Activated naive CD8-positive, alpha-beta T cell treated with anti-CD3 and anti-CD28 coated beads, Interleukin-2, amount 10 ng/mL, durations not matched to agents 7 days and 5 days (primary cell): Measurements from ENCODE around the gene HSD17B8. TPM values are rescaled to one million over a fixed set of nuclear protein-coding genes. Genes with fewer than 3 reads are reported as not detected.

Experiments
- ATAC-seq: fragments of 150-1000 bp; cut with Tn5 transposase; one replicate; pipeline ENCODE4 v1.10.0; 2021; ENCODE audit warnings: low read depth, moderate library complexity
- POLR2A ChIA-PET: fragments of 350-600 bp; sonication (Branson Sonifier 250); formaldehyde crosslinking; loops from one replicate; lab custom pipeline; 2021; ENCODE audit warnings: antibody characterized with exemption; lab: Charles Lee
- DNase-seq: peaks from one replicate; pipeline ENCODE4 v3.0.0; 2021
- H3K27ac Mint-ChIP-seq: one replicate; pipeline ENCODE4 v1.8.0; 2022; ENCODE audit warnings: mild to moderate bottlenecking, mixed read lengths
- H3K27me3 Mint-ChIP-seq: one replicate; pipeline ENCODE4 v1.8.0; 2022; ENCODE audit warnings: mild to moderate bottlenecking, moderate library complexity, mixed read lengths
- H3K36me3 Mint-ChIP-seq: one replicate; pipeline ENCODE4 v1.8.0; 2021; ENCODE audit warnings: mild to moderate bottlenecking, mixed read lengths
- H3K4me1 Mint-ChIP-seq: one replicate; pipeline ENCODE4 v1.8.0; 2021; ENCODE audit warnings: mixed read lengths
- H3K4me3 Mint-ChIP-seq: one replicate; pipeline ENCODE4 v1.8.0; 2022; ENCODE audit warnings: mild to moderate bottlenecking, moderate library complexity, mixed read lengths
- H3K9me3 Mint-ChIP-seq: one replicate; pipeline ENCODE4 v1.8.0; 2021; ENCODE audit warnings: mixed read lengths
- total RNA-seq, 2 experiments: library from RNA; stranded (reverse); gene quantifications; one replicate each; pipeline ENCODE4 v1.2.3, GENCODE V29; 2021

Gene HSD17B8
- total RNA-seq, result 10 to 100 TPM; 21.1 to 21.8 TPM

DNA sequence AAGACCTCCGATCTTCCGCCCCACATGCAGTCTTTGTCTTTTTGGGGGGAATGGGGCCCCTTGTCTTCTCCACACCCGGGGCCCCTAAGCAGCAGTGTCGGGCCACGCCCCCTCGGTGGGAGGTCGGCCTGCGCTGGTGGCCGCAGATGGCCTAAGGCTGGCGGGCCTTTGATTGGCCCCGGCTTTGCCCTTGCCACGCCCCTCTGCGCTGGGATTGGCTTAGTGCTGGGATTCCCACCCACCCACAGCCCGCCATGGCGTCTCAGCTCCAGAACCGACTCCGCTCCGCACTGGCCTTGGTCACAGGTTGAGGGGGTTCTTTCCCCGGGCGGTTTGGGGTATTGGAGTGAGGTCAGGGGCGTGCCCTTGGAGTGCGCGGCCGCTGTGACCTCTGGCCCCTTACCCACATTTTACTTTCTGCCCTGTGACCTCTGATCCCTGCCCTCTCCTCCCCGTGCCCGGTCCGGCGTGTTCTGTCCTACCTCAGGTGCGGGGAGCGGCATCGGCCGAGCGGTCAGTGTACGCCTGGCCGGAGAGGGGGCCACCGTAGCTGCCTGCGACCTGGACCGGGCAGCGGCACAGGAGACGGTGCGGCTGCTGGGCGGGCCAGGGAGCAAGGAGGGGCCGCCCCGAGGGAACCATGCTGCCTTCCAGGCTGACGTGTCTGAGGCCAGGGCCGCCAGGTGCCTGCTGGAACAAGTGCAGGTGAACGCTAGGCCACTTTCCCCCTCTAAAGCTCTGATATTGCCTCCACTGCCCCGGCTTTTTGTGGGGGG is at the start of gene HSD17B8:
TSS of gene HSD17B8 (plus strand) at position 241 of the 776 bp plus-strand sequence. CDS start at position 255, 14 bp downstream.
- Mint-ChIP-seq H3K27me3 (no peaks in the 10 kb centered on the region), H3K4me3 (peak within 1 kb of the TSS; percentile 97), H3K9me3 (no peaks in the 10 kb centered on the region), H3K36me3 (peaks cover 24% of the 10 kb centered on the region), H3K4me1 (peaks cover 44% of the 10 kb centered on the region), H3K27ac (peak within 1 kb of the TSS; percentile 93)
- peak; percentile 91 for DNase-seq
- POLR2A ChIA-PET, result interaction anchor here (0.6 to 1.7 kb wide), 7 partner anchors 21 to 189 kb away, joined by 3 to 15 read pairs (median 5); partner anchors contain the start of genes B3GALT4, RPS18 and VPS52
- peak; percentile 65 for ATAC-seq

DNA sequence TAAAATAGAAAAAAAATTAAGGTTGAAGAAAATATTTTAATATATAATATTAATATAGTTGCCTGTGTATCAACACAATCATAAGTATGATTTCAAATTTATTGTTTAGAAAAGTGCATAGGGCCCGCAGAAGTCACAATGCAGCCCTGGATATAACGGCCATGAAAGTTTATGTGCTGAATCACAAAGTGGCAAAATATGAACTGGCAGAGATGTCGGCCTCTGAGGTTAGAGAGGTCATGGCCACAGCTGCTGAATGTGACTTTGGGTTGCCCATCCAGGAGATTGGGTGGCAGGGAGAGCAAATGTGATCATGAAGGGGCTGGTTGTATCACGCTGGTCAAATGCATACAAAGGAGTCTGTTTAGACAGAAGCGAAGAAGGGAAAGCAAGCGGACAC is 47.9 kb upstream of the HSD17B8 start:
- Mint-ChIP-seq H3K27ac (no peak overlapping the region), H3K4me3 (no peak overlapping the region), H3K27me3 (peaks cover 15% of the 10 kb centered on the region), H3K9me3 (peaks cover 8% of the 10 kb centered on the region), H3K36me3 (peaks cover 2% of the 10 kb centered on the region), H3K4me1 (peaks cover 4% of the 10 kb centered on the region)
- ATAC-seq (no peak), DNase-seq (no peak)
- POLR2A ChIA-PET, result interaction anchor here (0.8 to 1.5 kb wide), 2 partner anchors 92 to 93 kb away, joined by 3 to 4 read pairs; no protein-coding TSS in a partner anchor

DNA sequence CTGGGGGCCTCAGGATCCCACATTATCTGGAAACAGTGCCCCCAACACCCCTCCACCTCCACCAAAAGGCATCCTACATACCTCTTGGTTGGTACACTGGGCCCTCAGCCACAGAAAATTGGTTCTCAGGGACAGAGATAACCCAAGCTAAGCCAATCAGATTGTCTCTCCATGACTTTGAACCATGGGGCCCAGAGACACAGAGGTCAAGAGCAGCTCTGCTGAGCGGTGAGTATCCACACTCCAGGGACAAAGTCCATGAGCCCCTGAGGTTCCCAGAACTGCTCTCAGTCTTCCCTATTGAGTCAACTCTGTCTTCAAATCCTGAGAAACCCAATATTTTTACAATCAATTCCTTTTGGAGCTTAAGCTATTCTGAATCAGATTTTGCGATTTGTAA is 47.5 kb upstream of the HSD17B8 start:
- peaks cover 5% of the 10 kb centered on the region for H3K9me3 Mint-ChIP-seq
- peaks cover 11% of the 10 kb centered on the region for H3K27me3 Mint-ChIP-seq
- DNase-seq, result no peak
- H3K36me3 Mint-ChIP-seq, result no peaks in the 10 kb centered on the region
- H3K4me1 Mint-ChIP-seq, result peaks cover 4% of the 10 kb centered on the region
- POLR2A ChIA-PET, result interaction anchor here (0.8 to 1.5 kb wide), 3 partner anchors 52 to 93 kb away, joined by 3 to 4 read pairs (median 3); no protein-coding TSS in a partner anchor
- ATAC-seq, result no peak
- H3K4me3 Mint-ChIP-seq, result no peak overlapping the region
- H3K27ac Mint-ChIP-seq, result no peak overlapping the region

DNA sequence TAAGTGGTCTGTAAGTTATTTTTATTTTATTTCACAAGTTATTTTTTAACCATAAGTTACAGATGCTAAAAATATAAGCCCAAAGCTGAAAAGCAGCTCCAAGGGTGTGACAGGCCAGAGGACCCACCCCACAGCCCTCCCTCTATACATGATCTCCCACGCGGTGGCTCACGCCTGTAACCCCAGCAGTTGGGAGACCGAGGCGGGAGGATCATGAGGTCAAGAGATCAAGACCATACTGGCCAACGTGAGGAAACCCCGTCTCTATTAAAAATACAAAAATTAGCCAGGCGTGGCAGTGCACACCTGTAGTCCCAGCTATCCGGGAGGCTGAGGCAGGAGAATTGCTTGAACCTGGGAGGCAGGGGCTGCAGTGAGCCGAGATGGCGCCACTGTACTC is 44.4 kb upstream of the HSD17B8 start:
- no peak for DNase-seq
- H3K9me3 Mint-ChIP-seq, result no peaks in the 10 kb centered on the region
- peaks cover 4% of the 10 kb centered on the region for H3K4me1 Mint-ChIP-seq
- H3K36me3 Mint-ChIP-seq, result no peaks in the 10 kb centered on the region
- H3K4me3 Mint-ChIP-seq, result no peak overlapping the region
- H3K27me3 Mint-ChIP-seq, result peaks cover 5% of the 10 kb centered on the region
- H3K27ac Mint-ChIP-seq, result no peak overlapping the region
- ATAC-seq, result no peak
- POLR2A ChIA-PET, result interaction anchor here (1.5 kb wide), 1 partner anchor 38 kb away, joined by 3 read pairs; no protein-coding TSS in a partner anchor

DNA sequence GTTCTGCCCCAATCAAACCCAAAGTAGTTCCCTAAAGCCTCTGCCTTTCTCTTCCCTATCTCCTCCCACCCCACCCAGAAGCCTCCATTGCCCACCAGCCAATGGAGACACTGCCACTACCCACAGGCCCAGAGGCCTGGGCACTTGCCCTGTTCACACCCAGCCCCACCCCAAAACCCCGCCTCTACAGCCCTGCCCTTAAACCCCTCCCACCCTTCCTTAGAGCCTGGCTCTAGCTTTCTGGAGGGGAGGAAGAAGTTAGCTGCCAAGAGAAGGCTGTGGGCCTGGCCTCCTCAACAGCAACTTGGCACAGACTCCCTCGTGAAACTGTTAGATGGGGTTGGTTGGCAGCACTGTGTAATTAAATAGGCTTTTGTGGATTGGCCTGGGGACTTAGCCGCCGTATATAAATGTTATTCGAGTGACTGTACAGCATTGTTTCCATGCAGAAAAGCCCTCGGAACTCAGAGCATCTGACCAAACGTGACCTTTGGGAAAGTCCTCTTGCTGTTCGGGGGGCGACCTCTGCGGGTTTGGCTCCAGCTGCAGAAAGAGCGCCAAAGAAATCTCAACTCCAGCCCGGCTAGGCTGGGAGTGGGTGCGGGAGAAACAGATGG is 43.6 kb upstream of the HSD17B8 start:
- Mint-ChIP-seq H3K4me1 (peaks cover 4% of the 10 kb centered on the region), H3K36me3 (no peaks in the 10 kb centered on the region), H3K27me3 (peaks cover 5% of the 10 kb centered on the region), H3K4me3 (peak overlapping the region; percentile 88), H3K9me3 (no peaks in the 10 kb centered on the region), H3K27ac (peak overlapping the region; percentile 83)
- no peak for DNase-seq
- POLR2A ChIA-PET, result interaction anchor here (1.6 kb wide), 1 partner anchor 87 kb away, joined by 7 read pairs; no protein-coding TSS in a partner anchor
- no peak for ATAC-seq

DNA sequence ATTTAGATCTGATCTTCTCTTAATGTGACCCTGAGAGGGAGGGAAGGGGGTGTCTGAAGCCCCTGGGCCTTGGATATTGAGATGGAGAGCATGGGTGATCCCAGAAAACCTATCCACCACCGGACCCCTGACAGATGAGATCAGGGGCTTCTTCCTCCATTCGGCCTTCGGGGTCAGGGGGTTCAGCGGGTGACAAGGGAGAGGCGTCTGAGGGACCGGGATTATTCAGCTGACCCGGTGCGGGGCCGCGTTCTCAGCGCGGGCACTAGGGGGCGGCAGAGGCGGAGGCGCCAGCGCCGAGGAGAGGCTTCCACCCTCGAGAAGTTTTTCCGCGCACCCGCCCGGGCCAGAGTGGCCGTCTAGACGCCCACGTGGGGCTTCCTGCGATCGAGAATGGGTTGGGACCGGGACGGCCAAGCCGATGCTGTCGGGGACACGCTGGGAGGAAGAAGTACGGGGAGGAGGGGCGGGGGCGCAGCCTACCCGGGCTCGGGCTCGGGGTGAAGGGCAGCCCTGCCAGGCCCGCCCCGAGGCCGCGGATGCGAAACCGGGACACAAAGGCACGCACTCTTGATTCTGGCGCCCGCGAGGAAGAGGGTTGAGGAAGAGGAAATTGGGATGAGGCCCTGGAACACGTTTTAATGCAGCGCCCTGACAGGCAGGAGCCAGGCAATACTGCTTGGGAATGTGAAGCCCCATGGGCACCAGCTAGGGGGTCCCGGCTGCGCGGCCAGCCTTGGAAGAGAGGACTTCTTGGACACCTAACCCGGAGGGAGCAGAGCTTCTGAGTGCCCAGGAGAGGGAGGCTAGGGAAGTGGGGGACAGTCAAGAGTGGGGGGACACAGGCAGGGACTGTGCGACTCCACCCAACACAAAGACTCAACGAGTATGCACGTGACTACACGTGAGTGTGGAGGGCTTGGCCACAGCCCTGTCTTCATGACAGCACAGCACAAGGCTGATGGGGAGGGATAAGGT is 42.8 kb upstream of the HSD17B8 start:
- DNase-seq (peak; percentile 93), ATAC-seq (peak; percentile 94)
- H3K9me3 Mint-ChIP-seq, result no peaks in the 10 kb centered on the region
- H3K27me3 Mint-ChIP-seq, result peaks cover 5% of the 10 kb centered on the region
- peaks cover 4% of the 10 kb centered on the region for H3K4me1 Mint-ChIP-seq
- no peaks in the 10 kb centered on the region for H3K36me3 Mint-ChIP-seq
- peak overlapping the region; percentile 83 for H3K27ac Mint-ChIP-seq
- peak overlapping the region; percentile 88 for H3K4me3 Mint-ChIP-seq
- POLR2A ChIA-PET, result interaction anchor here (0.9 to 1.6 kb wide), 2 partner anchors 47 to 87 kb away, joined by 4 to 7 read pairs; partner anchors contain the start of gene RING1

DNA sequence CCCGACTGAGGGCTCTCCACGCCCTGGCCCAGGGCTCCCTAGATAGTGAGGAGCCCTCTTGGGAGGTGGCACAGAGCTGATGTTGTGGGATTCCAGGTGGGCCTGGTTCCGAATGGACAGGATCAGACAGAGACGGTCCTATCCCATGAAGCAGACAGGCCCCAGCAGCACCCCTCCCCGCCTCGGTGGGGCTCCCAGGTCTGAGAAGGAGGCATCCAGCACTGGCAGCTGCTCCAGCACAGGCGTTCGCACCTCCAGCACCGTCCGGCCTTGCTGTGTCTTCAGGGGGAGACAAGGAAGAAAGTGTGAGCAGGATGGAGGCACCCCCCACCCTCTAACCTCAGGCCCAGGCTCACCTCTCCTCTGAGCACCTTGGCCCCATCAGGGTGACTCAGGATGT is 40.9 kb upstream of the HSD17B8 start:
- Mint-ChIP-seq H3K4me1 (peaks cover 4% of the 10 kb centered on the region), H3K9me3 (no peaks in the 10 kb centered on the region), H3K27me3 (peaks cover 3% of the 10 kb centered on the region), H3K36me3 (no peaks in the 10 kb centered on the region), H3K4me3 (no peak overlapping the region), H3K27ac (no peak overlapping the region)
- POLR2A ChIA-PET, result no interaction called here
- DNase-seq (no peak), ATAC-seq (no peak)

DNA sequence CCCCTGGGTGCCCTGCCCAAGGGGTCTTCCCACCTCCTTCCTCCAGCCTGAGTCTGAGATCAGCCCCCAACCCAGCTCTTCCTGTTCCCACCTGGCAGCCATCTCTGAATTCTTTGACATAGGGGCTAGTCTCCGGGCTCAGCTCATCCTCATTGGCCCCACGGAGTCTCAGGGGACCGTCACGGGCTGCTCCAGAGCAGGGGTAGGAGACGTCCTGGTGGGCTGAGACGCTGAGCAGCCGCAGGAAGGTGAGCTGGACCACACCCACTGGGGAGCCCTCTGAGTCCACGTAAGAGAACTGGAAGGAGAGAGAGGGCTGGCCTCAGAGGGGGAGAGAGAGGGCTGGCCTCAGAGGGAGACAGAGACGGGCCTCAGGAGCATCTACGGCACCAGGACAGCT is 40.3 kb upstream of the HSD17B8 start:
- Mint-ChIP-seq H3K27ac (no peak overlapping the region), H3K9me3 (no peaks in the 10 kb centered on the region), H3K4me3 (no peak overlapping the region), H3K27me3 (peaks cover 3% of the 10 kb centered on the region), H3K4me1 (peaks cover 4% of the 10 kb centered on the region), H3K36me3 (no peaks in the 10 kb centered on the region)
- POLR2A ChIA-PET, result no interaction called here
- DNase-seq (no peak), ATAC-seq (no peak)

DNA sequence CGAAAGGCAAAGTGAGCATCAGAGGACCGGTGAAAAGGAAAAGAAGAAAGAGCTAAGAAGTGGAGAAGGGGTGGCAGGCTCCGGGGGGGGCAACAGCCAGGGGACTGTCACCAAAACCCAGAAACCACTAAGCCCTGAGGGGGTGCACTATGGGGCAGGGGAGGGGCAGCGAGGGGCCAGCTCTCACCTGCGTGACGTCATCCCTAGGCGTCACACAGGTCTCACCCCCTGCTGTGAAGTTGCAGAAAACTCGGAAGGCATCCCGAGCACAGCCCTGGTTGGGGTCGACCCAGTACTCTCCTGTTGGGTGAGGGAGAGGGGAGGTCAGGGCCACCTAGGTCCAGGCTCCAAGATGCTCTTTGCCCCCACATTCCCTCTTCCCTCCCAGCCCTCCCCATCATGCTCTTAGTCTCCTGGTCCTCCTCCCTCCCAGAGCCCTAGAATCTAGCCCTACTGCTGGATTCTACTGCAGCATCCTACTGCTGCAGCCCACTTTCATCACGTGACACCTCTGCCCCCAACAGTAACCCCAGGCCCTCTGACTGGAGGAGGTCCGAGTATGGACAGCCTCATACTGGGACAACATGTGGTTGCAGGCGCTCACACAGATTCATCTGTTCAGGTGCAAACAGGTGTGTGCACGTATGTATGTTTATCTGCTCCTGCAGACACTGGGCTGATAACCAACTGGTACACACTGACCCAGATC is 39.6 kb upstream of the HSD17B8 start:
- no peak for DNase-seq
- POLR2A ChIA-PET, result no interaction called here
- no peak overlapping the region for H3K27ac Mint-ChIP-seq

DNA sequence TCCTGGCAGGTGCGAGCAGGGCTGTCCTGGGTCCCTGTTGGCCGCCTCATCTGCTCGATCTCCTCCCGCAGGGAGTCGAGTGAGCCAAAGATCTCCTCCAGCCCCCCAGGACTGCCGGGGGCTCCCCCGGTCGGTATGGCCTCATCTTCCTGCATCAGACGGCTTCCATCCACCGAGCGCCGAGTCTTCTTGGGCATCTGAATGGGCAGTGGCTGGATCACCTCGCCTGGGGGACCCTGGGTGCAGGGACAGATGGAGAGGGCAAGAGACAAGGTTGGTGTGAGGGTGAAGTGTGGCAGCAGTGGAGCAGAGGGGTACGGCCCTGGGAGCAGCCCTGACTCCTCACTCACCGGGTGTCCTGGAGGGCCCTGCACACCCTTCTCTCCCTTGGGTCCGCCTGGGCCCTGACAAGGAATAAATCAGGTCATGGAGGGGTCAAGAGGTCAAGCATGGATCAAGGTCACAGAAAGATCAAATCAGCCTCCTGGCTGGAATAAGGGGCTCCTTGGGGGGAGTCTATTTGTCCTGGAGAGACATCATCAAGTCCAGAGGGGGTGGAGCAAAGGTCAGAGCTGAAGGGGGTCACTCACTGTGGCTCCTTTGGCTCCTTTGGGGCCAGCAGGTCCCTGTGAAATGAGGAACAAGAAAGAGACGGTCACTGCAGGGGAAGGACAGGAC is 38.7 kb upstream of the HSD17B8 start:
- Mint-ChIP-seq H3K9me3 (no peaks in the 10 kb centered on the region), H3K27ac (no peak overlapping the region), H3K4me3 (no peak overlapping the region), H3K27me3 (peaks cover 3% of the 10 kb centered on the region), H3K4me1 (peaks cover 4% of the 10 kb centered on the region), H3K36me3 (no peaks in the 10 kb centered on the region)
- ATAC-seq (no peak), DNase-seq (no peak)
- POLR2A ChIA-PET, result no interaction called here

More for the DNA sequence above, 39.6 kb upstream of the HSD17B8 start:
- Mint-ChIP-seq H3K36me3 (no peaks in the 10 kb centered on the region), H3K9me3 (no peaks in the 10 kb centered on the region), H3K27me3 (peaks cover 3% of the 10 kb centered on the region), H3K4me3 (no peak overlapping the region), H3K4me1 (peaks cover 4% of the 10 kb centered on the region)
- ATAC-seq, result no peak

DNA sequence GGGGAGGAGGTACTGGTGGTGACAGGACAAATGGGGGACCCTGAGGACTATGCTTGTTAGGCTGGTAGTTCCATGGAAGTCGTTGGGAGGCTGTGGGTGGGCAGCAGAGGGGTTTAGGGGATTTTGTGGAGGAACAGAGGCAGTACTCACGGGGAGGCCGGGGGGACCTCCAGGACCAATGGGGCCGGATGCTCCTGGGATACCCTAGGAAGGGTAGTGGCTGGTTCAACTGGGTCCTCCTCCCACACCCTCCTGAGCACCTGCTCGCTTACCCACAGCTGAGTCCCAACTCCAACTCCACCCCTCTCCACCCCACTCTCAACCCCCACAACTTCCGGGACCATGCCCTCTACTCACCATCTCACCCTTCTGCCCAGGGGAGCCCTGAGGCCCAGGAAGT is 38.1 kb upstream of the HSD17B8 start:
- DNase-seq (no peak), ATAC-seq (no peak)
- Mint-ChIP-seq H3K27ac (peak overlapping the region; percentile 57), H3K36me3 (no peaks in the 10 kb centered on the region), H3K4me3 (no peak overlapping the region), H3K9me3 (no peaks in the 10 kb centered on the region), H3K27me3 (peaks cover 3% of the 10 kb centered on the region), H3K4me1 (peaks cover under 1% of the 10 kb centered on the region)
- POLR2A ChIA-PET, result no interaction called here

DNA sequence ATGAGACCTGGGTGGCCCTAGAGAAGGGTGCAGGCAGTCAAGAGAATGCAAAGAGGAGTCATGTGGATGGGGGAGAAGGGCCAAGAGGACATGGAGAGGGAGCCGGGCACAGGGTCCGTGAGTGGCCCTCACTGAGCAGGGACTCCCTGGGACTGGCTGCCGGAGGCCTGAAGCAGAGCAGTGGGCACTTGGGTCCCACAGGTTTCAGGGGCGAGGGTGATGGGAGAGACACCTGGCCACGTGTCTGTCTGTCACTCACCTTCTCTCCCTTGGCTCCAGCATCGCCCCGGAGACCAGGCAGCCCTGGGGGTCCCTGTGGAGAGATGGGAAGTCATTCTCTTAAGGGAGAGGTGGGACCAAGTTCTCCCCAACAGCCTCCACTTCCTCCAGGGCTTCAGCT is 37.6 kb upstream of the HSD17B8 start:
- H3K9me3 Mint-ChIP-seq, result no peaks in the 10 kb centered on the region
- no peak for ATAC-seq
- POLR2A ChIA-PET, result no interaction called here
- H3K4me1 Mint-ChIP-seq, result no peaks in the 10 kb centered on the region
- peaks cover 3% of the 10 kb centered on the region for H3K27me3 Mint-ChIP-seq
- DNase-seq, result no peak
- no peak overlapping the region for H3K4me3 Mint-ChIP-seq
- H3K36me3 Mint-ChIP-seq, result no peaks in the 10 kb centered on the region
- peak overlapping the region; percentile 57 for H3K27ac Mint-ChIP-seq
